NCI-H524 treated with DMSO at 0.1 percent for 48 hours (cell line): ENCODE data around the gene IQGAP2.

ENCODE experiments used
- DNase-seq: peaks from one replicate; lab custom pipeline; 2025; lab: John Stamatoyannopoulos, UW

The IQGAP2 gene

GRCh38 chr5:76612942-76613341, 209.9 kb downstream of the IQGAP2 start:
- DNase-seq: no peak

- DNase-seq: no peak
Observed at GRCh38 chr5:76615759-76616158, 212.7 kb downstream of the IQGAP2 start.

- no peak for DNase-seq
Observed at GRCh38 chr5:76616206-76616605, 213.1 kb downstream of the IQGAP2 start.

- DNase-seq: no peak
Observed at GRCh38 chr5:76617229-76617628, 214.1 kb downstream of the IQGAP2 start.

- DNase-seq: no peak
Observed at GRCh38 chr5:76617675-76618074, 214.6 kb downstream of the IQGAP2 start.

GRCh38 chr5:76620166-76620565, 217.1 kb downstream of the IQGAP2 start:
- no peak for DNase-seq

GRCh38 chr5:76622076-76622475, 219.0 kb downstream of the IQGAP2 start:
- DNase-seq: no peak

GRCh38 chr5:76622973-76623596, 220.0 kb downstream of the IQGAP2 start, which contains the start of gene F2RL2:
Gene F2RL2 (minus strand): TSS chr5:76623403. CDS start chr5:76623230, 173 bp downstream.
- no peak for DNase-seq

GRCh38 chr5:76625087-76625815, 222.2 kb downstream of the IQGAP2 start:
- no peak for DNase-seq

GRCh38 chr5:76626738-76627137, 223.7 kb downstream of the IQGAP2 start:
- no peak for DNase-seq

GRCh38 chr5:76634661-76635060, 231.6 kb downstream of the IQGAP2 start:
- DNase-seq: no peak

GRCh38 chr5:76637490-76637889, 234.4 kb downstream of the IQGAP2 start:
- DNase-seq: no peak

GRCh38 chr5:76638479-76638878, 235.4 kb downstream of the IQGAP2 start:
- DNase-seq: no peak

GRCh38 chr5:76641514-76642120, 238.5 kb downstream of the IQGAP2 start:
- no peak for DNase-seq

- no peak for DNase-seq
Observed at GRCh38 chr5:76642390-76643040, 239.4 kb downstream of the IQGAP2 start.

- DNase-seq: no peak
Observed at GRCh38 chr5:76643371-76643770, 240.3 kb downstream of the IQGAP2 start.

GRCh38 chr5:76649140-76649539, 246.1 kb downstream of the IQGAP2 start:
- DNase-seq: no peak

- DNase-seq: no peak
Observed at GRCh38 chr5:76652809-76653414, 249.8 kb downstream of the IQGAP2 start.

- DNase-seq: no peak
Observed at GRCh38 chr5:76657091-76657490, 254.0 kb downstream of the IQGAP2 start.

GRCh38 chr5:76657683-76658311, 254.7 kb downstream of the IQGAP2 start:
- DNase-seq: no peak

GRCh38 chr5:76660360-76660759, 257.3 kb downstream of the IQGAP2 start:
- DNase-seq: no peak

GRCh38 chr5:76662521-76662920, 259.4 kb downstream of the IQGAP2 start:
- DNase-seq: no peak
